Aorta (tissue), 5 donors: ENCODE measurements around the gene SOCS1. TPM values are rescaled to one million over a fixed set of nuclear protein-coding genes. Genes with fewer than 3 reads are reported as not detected.

Experiments
- ATAC-seq: fragments of 200-7000 bp; cut with Tn5 transposase; one replicate; pipeline ENCODE4 v1.9.1; 2022; ENCODE audit warnings: moderate library complexity; ENCODE audit not compliant: low FRiP score
- DNase-seq, 2 donors: peaks; one replicate each; pipeline ENCODE4 v3.0.0-alpha.2; 2020
- H3K27ac ChIP-seq, 2 donors: one replicate each; pipeline ENCODE4 v1.5.1; 2013; ENCODE audit warnings: low read length in 2 of 2, mild to moderate bottlenecking in 2 of 2, moderate library complexity in 2 of 2, control low read depth in 1 of 2, inconsistent platforms in 1 of 2, low read depth in 1 of 2
- H3K27me3 ChIP-seq, 2 donors: one replicate each; pipeline ENCODE4 v1.6.1; 2013; ENCODE audit warnings: control low read depth in 1 of 2, low read length in 1 of 2, mild to moderate bottlenecking in 1 of 2, moderate library complexity in 1 of 2; ENCODE audit not compliant: insufficient read depth in 2 of 2, control insufficient read depth in 1 of 2
- H3K36me3 ChIP-seq, 2 donors: one replicate each; pipeline ENCODE4 v1.6.1; 2013; ENCODE audit warnings: control low read depth in 1 of 2, low read length in 1 of 2, mild to moderate bottlenecking in 1 of 2; ENCODE audit not compliant: insufficient read depth in 2 of 2, control insufficient read depth in 1 of 2
- H3K4me1 ChIP-seq, 2 donors: one replicate each; pipeline ENCODE4 v1.6.1; 2013; ENCODE audit warnings: low read length in 2 of 2, control low read depth in 1 of 2, mild to moderate bottlenecking in 1 of 2, moderate library complexity in 1 of 2; ENCODE audit not compliant: insufficient read depth in 2 of 2, control insufficient read depth in 1 of 2
- H3K4me3 ChIP-seq, 2 donors: one replicate each; pipeline ENCODE4 v1.5.1; 2013; ENCODE audit warnings: low read length in 2 of 2, control low read depth in 1 of 2, mild to moderate bottlenecking in 1 of 2
- H3K9me3 ChIP-seq: one replicate; pipeline ENCODE4 v1.6.1; 2013; ENCODE audit warnings: mild to moderate bottlenecking, low read length; ENCODE audit not compliant: control insufficient read depth
- WGBS, 2 donors: extraction: QIAGEN DNeasy Blood & Tissue Kit; methylation state at CpG; one replicate each; pipeline ENCODE4 v1.1.7; 2013; 5-methylcytosine and 5-hydroxymethylcytosine counted together
- intact Hi-C, 2 donors: fragments of 100-400 bp; cut with DNase I; formaldehyde crosslinking; loops; one replicate each; pipeline versions ENCODE4 v1.14.2 to v1.15.0; 2022
- polyA plus RNA-seq, 2 donors: library from polyadenylated mRNA; stranded (reverse); fragments of 200-250 nt; gene quantifications; one replicate each; pipeline ENCODE4 v1.2.3, GENCODE V29; 2013
- total RNA-seq, 2 donors: library from RNA; stranded (reverse); fragmentation: NEBNext Ultra II Directional; extraction: Animal tissue kit (Norgen Biotek cat#: 25700); gene quantifications; one replicate each; pipeline ENCODE4 v1.2.1, GENCODE V29; 2021
- donor health status: healthy with polysubstance abuse.
- donor health status: Bipolar disorder and iron deficiency.
- donor health status: DM: no; HTN: no; CAD: no.
- donor health status: DM: no; HTN: no; CAD: no.
- donor health status: DM: yes; HTN: yes; CAD: no.

The SOCS1 gene
- total and polyA plus RNA-seq, 4 donors, result 1.5 to 6.4 (median 3.5) TPM

DNA sequence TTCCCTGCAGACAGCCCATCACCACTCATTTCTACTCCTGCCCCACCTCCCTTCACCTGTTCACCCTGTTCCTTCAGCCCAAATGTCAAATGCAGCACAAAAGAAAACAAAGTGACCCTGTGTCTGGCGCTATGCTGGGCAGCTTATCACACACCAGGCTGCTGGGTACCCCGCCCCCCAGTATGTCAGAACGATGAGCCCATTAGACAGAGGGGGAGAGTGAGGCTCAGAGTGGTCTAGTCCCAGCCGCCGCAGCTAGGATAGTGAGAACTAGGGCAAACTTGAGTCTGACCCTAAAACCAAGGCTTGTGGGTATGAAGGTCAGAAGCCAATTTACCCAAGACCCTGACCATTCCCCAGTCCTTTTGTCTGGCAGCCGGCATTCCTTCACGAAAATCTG, 9.1 kb upstream of the SOCS1 start:
- Histone ChIP-seq H3K4me1 (no peaks in the 10 kb centered on the region), H3K9me3 (no peaks in the 10 kb centered on the region), H3K4me3 (no peak overlapping the region), H3K27me3 (no peaks in the 10 kb centered on the region), H3K36me3 (no peaks in the 10 kb centered on the region), H3K27ac (no peak overlapping the region)
- 70 to 80% methylated on average over 7 of the region's 7 CpGs for WGBS, 2 donors
- no peak for DNase-seq
- intact Hi-C loops, result no loop called here
- ATAC-seq, result no peak

DNA sequence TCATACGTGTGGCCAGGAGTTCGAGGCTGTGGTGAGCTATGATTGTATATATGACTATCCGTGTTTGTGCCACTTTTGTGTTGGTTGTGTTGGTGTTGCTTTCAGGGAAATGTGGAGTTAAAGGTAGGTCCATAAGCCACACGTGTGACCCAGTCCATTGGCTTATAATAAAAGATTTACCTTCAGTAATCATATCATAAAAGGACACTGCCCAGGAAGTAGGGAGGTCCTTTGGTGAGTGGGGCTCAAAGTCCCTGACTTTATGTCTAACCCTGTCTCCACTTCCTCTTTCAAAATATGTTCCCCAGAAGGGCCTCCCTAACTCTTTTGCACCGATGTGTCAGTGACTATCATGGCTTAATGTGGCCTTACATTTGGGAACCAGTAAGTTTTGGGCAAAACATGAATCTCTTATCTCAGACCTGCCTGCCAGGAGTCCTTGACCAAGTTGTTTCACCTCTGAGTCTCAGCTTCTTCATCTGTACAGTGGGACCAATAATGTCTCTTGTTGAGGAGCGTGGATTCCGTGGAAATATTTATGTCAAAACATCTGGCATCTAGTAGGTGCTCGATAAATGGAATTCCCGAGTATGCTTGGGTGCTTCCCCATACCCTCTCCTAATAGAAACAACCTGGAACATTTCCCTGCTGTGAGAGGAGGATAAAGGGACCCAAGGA, 8.3 kb upstream of the SOCS1 start:
- Histone ChIP-seq H3K9me3 (no peaks in the 10 kb centered on the region), H3K4me3 (no peak overlapping the region), H3K36me3 (no peaks in the 10 kb centered on the region), H3K27ac (no peak overlapping the region), H3K4me1 (no peaks in the 10 kb centered on the region), H3K27me3 (no peaks in the 10 kb centered on the region)
- 83 to 87% methylated on average over 9 of the region's 9 CpGs for WGBS, 2 donors
- intact Hi-C loops, result no loop called here
- ATAC-seq (no peak), DNase-seq (no peak)

DNA sequence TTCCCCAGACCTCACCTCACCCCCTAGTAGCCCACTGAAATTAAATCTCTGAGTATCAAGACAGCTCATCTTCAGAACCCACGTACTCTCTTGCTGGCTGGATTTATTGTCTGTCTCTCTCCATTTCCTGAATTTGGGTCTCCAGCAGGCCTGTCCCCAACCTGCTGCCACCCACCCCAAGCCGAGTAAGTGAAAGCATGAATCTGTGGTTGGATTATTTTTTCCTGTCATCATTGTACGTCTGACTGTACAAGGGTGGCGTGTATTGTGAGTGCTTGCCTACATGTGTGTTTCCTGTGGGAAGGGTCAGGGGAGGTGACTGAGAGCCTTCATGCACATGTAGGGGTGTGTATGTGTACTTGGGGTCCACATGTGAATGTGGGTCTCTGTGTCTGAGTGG, 7.7 kb upstream of the SOCS1 start:
- no peak overlapping the region for H3K4me3 ChIP-seq
- H3K4me1 ChIP-seq, result no peaks in the 10 kb centered on the region
- H3K27ac ChIP-seq, result no peak overlapping the region
- no peak for ATAC-seq
- H3K27me3 ChIP-seq, result no peaks in the 10 kb centered on the region
- intact Hi-C loops, result no loop called here
- no peak for DNase-seq
- WGBS, 2 donors, result 71 to 72% methylated on average over 4 of the region's 4 CpGs
- no peaks in the 10 kb centered on the region for H3K36me3 ChIP-seq
- no peaks in the 10 kb centered on the region for H3K9me3 ChIP-seq

DNA sequence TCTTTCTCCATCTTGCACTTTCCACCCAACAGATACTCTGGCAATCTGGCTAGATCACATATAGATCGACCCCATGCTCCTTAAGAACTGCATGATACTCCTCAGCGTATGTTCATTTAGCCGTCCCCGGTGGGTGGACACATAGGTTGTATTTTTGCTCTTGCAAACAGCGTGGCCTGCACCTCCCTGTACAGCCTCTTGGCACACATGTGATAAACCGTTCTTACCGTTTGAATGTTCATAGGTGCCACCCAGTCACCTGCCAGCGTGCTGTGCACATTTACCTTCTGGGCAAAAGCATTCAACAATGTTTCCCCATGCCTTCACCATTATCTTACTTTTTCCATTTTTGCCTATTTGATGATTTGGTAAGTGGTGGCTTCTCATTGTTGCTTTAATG, 6.9 kb upstream of the SOCS1 start:
- Histone ChIP-seq H3K27ac (no peak overlapping the region), H3K27me3 (no peaks in the 10 kb centered on the region), H3K4me3 (no peak overlapping the region), H3K9me3 (no peaks in the 10 kb centered on the region), H3K4me1 (no peaks in the 10 kb centered on the region), H3K36me3 (no peaks in the 10 kb centered on the region)
- no peak for ATAC-seq
- intact Hi-C loops, result no loop called here
- no peak for DNase-seq
- WGBS, 2 donors, result 87 to 90% methylated on average over 8 of the region's 8 CpGs

DNA sequence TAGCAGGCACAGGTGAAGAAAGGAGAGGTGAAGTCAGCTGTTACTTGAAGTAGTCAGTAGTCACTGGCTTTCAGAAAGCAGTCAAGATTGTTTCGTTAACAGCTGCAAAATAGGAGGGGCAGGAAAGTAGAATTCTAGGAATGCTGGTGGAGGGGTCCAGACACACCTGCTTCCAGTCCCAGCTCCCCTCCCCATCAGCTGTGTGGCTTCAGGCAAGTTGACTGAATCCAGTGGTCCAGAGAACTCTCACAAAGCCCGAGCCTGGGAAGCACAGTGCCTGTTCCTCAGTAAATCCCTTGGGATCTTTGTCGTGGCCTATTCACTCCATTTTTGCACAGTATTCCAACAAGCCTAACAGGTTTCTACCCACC, 4.6 kb upstream of the SOCS1 start:
- H3K9me3 ChIP-seq, result no peaks in the 10 kb centered on the region
- ATAC-seq (no peak), DNase-seq (no peak)
- H3K27me3 ChIP-seq, result no peaks in the 10 kb centered on the region
- H3K36me3 ChIP-seq, result no peaks in the 10 kb centered on the region
- no peak overlapping the region for H3K27ac ChIP-seq
- WGBS, 2 donors, result 57 to 67% methylated on average over 3 of the region's 3 CpGs
- no peak overlapping the region for H3K4me3 ChIP-seq
- H3K4me1 ChIP-seq, result no peaks in the 10 kb centered on the region
- intact Hi-C loops, result no loop called here

DNA sequence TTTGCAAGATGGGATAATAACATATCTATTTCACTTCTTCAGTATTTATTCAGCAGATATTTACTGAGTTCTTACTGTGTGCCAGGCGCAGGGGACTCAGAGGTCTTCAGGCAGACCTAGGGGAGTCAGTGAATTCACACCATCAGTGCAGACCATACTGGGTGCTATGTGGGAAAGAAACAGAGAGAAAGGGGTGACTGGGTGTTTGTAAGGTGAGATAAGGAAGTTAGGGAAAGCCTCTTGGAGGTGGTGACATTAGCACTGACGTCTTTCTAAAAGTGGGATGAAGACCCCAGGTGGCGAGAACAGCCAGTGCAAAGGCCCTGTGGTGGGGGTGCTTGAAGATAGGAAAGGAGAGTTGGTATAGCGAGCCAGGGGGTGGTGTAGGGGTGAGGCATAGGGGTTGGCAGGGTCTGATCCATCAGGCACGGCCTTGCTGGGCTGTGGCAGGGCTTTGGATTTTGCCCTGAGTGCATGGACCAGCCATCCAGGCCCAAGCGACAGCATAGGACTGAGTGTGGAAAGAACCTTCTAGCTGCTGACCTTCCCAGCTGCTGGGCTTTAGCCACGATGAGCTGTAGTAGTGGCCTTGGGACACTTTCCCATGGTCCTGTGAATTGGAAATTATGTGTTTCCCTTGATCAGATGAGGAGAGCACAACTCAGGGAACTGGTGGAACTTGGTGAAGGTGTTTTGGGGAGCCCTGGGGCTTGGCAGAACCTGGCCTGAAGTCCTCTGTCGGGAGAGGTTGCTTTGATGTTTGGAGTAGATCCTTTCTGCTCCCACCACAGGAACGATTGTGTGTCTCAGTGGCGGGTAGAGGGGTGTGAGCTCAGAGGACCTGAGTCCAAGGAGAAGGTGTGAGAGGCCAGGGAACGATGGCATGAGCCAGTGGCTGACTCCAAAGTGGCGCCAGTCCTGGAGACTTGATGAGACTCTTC, 3.9 kb upstream of the SOCS1 start:
- no peak overlapping the region for H3K27ac ChIP-seq
- no peaks in the 10 kb centered on the region for H3K4me1 ChIP-seq
- WGBS, 2 donors, result 87 to 89% methylated on average over 12 of the region's 12 CpGs
- H3K27me3 ChIP-seq, result no peaks in the 10 kb centered on the region
- H3K4me3 ChIP-seq, result no peak overlapping the region
- H3K9me3 ChIP-seq, result no peaks in the 10 kb centered on the region
- intact Hi-C loops, result loop anchor here (5.0 to 10.0 kb wide), 2 partner anchors 97 to 155 kb away; no protein-coding TSS in a partner anchor
- no peak for ATAC-seq
- no peak for DNase-seq
- no peaks in the 10 kb centered on the region for H3K36me3 ChIP-seq

DNA sequence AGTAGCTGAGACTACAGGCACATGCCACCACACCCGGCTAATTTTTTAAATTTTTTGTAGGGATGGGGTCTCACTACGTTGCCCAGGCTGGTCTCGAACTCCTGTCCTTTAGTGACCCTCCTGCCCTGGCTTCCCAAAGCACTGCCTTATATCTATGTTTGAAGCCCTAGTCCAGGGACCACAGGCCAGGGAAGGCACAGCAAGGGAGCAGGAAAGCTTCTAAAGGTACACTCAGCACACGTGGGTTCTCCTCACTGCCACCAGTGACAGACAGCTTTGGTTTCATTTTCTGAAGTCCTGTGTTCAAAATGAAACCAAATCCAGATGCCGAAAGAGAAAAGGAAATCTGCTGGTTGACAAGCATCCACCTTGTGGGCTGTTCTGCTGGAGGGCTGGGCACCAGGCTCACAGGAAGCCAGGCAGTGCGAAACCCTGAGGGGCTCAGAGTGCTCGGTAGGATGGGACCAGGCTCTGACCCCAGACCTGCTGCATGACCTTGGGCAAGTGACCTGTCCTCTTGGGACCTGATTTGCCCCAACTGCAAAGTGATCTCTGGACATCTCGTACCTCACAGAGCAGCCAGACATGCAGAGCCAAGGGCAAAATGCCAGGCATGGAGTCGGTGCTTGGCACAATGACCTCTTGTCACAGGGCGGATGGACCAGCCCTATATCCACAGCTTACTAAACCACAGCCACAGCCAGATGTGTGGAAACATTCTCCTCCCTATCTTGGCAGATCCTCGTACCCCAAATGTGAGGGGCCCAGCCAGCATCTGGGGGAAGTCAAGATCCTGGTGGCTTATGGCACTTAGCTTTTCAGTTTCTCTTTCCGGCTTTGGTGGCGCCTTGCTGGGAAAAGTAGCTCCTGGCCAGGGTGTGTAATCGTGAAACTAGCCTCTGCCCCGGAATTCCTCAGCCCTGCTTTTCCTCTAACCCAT, 2.8 kb upstream of the SOCS1 start:
- no peaks in the 10 kb centered on the region for H3K4me1 ChIP-seq
- intact Hi-C loops, result loop anchor here (5.0 to 10.0 kb wide), 2 partner anchors 98 to 154 kb away; no protein-coding TSS in a partner anchor
- no peaks in the 10 kb centered on the region for H3K27me3 ChIP-seq
- 20 to 21% methylated on average over 15 of the region's 15 CpGs for WGBS, 2 donors
- peak overlapping the region in 1 of 2 donors; percentile 25 for H3K27ac ChIP-seq
- no peak overlapping the region for H3K4me3 ChIP-seq
- ATAC-seq (no peak), DNase-seq (peak in 1 of 2 donors; percentile 65)
- H3K9me3 ChIP-seq, result no peaks in the 10 kb centered on the region
- no peaks in the 10 kb centered on the region for H3K36me3 ChIP-seq

DNA sequence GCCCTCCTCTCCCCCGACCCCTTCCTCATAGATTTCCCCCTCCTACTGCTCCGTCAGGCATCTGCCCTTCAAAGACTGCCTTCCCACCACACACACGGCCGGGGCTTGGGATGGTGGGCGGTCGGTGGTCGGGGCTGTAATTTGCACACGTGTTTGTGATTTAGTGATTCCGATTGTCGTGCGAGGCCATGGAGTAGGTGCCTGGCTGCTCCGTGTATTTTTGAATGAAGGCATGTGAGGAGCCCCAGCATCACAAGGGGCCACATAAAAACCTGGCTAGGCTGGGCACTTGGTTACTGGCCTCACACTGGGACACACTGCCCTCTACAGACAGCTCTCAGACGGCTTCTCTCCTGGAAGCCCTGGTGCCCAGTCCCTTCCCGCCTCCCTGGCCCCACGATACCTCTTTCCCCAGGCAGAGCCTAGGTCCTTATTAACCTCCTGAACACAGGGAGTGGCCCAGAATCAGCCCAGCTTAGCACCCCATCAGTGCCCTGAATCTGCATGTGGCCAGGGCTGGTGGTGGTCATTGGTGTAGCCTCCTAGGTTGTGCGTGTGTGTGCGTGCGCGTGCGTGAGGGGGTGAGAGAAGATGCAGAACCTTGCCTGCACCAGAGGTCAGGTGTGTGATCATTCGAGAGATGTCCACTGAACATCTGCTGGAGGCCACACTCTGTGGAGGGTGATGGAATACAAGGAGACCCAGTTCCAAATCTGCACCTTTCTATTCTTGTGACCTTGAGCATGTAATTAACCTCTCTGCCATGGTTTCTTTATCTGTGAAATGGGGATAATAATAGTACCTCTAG, 1.3 kb upstream of the SOCS1 start:
- DNase-seq, result peak; percentile 87 to 89
- Histone ChIP-seq H3K4me3 (no peak overlapping the region), H3K36me3 (no peaks in the 10 kb centered on the region), H3K9me3 (no peaks in the 10 kb centered on the region), H3K27ac (no peak overlapping the region), H3K4me1 (no peaks in the 10 kb centered on the region), H3K27me3 (no peaks in the 10 kb centered on the region)
- 24 to 28% methylated on average over 21 of the region's 21 CpGs for WGBS, 2 donors
- ATAC-seq, result peak; percentile 84
- intact Hi-C loops, result loop anchor here (2.0 to 10.0 kb wide), 3 partner anchors 100 to 287 kb away; no protein-coding TSS in a partner anchor
